Raji (cell line): ENCODE measurements around the gene UBXN7.

Experiments
- POLR2A ChIP-seq: IDR thresholded peaks from 2 replicates; pipeline ENCODE4 v1.6.1; 2011; ENCODE audit warnings: low read depth, low read length, control low read depth; ENCODE audit not compliant: insufficient read depth

The UBXN7 gene

DNA sequence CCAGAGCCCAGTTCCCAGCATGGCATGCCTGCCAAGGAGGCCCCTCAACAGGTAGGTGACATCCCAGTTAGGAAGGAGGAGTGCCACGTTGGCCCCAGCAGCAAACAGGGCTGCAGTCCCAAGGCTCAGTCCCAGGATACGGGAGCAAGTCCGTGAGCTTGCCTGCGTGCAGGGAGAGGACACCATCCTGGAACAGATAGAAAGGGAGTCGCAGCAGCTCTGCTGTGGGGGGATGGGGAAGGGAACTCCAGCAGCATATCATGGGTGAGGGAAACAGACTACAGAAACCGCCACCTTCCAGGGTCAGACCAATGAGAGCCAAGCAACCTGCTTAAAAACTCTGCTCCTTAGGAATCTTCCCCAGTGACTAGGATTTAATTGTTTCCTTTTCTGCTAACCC lies 104.8 kb downstream of the UBXN7 start:
- no peak for TF ChIP-seq POLR2A

DNA sequence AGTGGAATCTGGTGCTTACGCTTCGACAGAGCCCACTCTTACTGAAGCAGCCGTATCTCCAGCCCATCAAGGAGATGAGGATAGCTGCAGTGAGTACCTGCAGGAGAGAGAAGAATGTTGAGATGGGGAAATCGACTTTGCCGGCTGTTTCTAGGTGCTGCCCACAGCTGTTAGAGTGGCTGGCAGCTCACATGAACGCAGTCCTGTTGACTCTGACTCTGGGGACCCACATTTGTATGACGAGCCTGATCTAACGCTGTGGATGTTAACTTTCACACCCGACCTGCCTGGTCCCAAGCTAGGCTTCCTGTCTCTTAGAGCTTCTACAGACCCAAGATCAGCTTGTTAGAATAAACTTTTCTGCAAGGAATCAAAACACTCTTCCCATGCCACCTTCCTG lies 105.3 kb downstream of the UBXN7 start:
- no peak for TF ChIP-seq POLR2A

DNA sequence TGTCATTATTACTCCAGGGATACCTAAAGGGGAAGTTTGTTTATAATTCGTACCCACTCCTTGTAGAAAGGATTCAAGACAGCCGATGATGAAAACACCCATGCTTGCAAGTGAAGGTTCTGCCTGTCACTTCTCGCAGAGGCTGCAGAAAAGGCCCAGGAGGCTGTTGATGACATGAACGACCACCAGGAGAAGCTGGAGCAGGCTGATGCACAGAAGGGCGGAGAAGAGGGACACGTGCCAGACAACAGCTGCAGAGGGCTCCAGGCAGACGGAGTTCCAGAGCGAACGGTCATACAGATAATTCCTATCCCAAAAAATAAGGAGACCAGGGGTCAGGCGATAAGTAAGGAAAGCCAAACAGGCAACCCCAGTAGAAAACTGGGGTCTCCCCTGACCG lies 108.5 kb downstream of the UBXN7 start:
- TF ChIP-seq POLR2A = no peak

DNA sequence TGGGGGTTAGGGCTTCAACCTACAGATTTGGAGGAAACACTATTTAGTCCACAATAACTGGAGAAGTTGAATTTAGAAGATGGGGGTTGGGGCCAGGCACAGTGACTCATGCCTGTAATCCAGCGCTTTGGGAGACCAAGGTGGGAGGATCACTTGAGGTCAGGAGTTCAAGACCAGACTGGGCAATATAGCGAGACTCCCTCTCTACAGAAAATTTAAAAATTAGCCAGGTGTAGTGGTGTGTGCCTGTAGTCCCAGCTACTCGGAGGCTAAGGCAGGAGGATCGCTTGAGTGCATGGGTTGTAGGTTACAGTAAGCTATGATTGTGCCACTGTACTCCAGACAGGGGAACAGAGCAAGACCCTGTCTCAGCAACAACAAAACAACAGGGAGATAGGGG lies 109.2 kb downstream of the UBXN7 start:
- no peak for TF ChIP-seq POLR2A

DNA sequence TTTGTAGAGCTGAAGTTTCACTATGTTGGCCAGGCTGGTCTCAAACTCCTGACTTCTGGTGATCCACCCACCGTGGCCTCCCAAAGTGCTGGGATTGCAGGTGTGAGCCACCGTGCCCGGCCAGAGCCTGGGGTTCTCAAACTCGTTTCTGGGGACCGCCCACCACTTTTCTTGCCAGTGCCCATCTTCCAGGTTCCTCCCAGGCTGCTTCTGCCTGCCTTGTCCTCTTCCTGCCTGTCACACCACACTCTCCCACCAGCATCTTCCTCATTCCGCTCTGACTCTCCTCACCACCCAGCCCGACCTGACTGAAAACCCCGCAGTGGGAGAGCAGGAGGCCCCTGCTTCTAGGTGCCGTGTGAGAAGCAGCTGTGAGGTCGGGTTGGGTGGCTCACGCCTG lies 111.1 kb downstream of the UBXN7 start:
- no peak for TF ChIP-seq POLR2A

DNA sequence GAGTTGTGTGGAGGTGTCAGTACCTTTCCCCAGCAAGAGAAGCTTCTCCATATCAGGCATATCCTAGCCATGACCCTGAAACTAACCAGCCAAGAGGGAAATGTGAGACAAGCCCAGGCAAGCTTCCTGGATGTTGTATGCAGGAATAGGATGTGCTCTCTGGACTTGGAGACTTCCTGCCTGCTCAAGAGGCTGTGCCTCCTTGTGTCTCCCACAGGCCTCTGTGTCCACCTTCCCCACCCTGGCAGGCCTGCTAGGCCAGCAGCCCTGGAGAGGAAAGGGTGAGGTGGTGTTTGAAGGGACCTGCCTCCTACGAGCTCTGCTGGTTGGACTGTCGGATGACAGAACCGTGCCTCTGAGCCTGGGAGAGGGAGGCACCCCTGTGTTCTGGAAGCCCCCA lies 112.1 kb downstream of the UBXN7 start:
- no peak for TF ChIP-seq POLR2A

GRCh38 chr3:196317687-196318467 lies 114.3 kb downstream of the UBXN7 start, which contains the start of gene DYNLT2B:
Gene DYNLT2B, minus strand, starts transcription at chr3:196318240. Its CDS starts 88 bp downstream, at chr3:196318152.
- peak; percentile 74 for TF ChIP-seq POLR2A

- no peak for TF ChIP-seq POLR2A
Observed at GRCh38 chr3:196315821-196316220, 116.4 kb downstream of the UBXN7 start.

GRCh38 chr3:196314597-196314996 lies 117.6 kb downstream of the UBXN7 start:
- TF ChIP-seq POLR2A = no peak

DNA sequence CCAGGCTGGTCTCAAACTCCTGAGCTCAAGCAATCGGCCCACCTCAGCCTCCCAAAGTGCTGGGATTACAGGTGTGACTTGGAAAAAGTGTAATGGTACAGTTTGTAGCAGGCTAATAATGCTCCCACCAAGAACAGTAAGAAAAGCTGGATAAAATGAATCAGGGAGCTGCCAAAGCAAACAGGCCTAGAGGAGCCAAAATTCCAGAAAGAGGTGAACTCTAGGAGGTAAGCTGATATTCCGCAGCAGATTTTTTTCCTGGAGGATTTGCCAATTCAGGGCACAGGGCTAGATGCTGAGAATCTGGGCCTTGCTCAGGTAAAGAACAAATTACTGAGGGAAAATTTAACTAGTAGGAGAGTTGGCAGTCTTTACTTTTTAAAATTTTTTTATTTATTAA lies 133.7 kb downstream of the UBXN7 start:
- TF ChIP-seq POLR2A = no peak
